GM23338 (cell line): Measurements from ENCODE around the gene MAPK8.

ENCODE experiments used
- EZH2 ChIP-seq: fragments of 200-600 bp; sonication (generic); IDR thresholded peaks from one replicate; pipeline ENCODE4 v1.8.0; 2017; ENCODE audit warnings: antibody characterized with exemption, mild to moderate bottlenecking, low read depth; ENCODE audit not compliant: unreplicated experiment
- EZH2phosphoT487 ChIP-seq: fragments of 200-600 bp; sonication (generic); IDR thresholded peaks from one replicate; pipeline ENCODE4 v1.8.1; 2018; ENCODE audit warnings: antibody characterized with exemption; ENCODE audit not compliant: unreplicated experiment
- JUNB ChIP-seq: IDR thresholded peaks from one replicate; pipeline ENCODE4 v1.6.1; 2016; ENCODE audit warnings: antibody characterized with exemption; ENCODE audit not compliant: unreplicated experiment
- POLR2AphosphoS5 ChIP-seq: IDR thresholded peaks from 2 replicates; pipeline ENCODE4 v1.6.1; 2016; ENCODE audit warnings: antibody characterized with exemption, low read depth
- ZNF331 ChIP-seq: fragments of 250-450 bp; sonication (Bioruptor Pico); IDR thresholded peaks from 2 replicates; pipeline ENCODE4 v1.5.0; 2020; ENCODE audit warnings: low read depth, mild to moderate bottlenecking, moderate library complexity
- TF ChIP-seq, protein P1 (sequence below), 2 experiments: fragments of 200-600 bp in 1 of 2; sonication (generic) in 1 of 2; conservative IDR thresholded peaks; 2 replicates each; pipeline versions ENCODE4 v1.5.1 to v1.6.1; 2016 to 2017; ENCODE audit warnings: antibody characterized with exemption in 2 of 2, low read depth in 2 of 2, mild to moderate bottlenecking in 2 of 2, moderate library complexity in 1 of 2
- TF ChIP-seq, protein P2 (sequence below): IDR thresholded peaks from one replicate; pipeline ENCODE4 v1.6.1; 2018; ENCODE audit warnings: antibody characterized with exemption; ENCODE audit not compliant: unreplicated experiment
- TF ChIP-seq, protein P3 (sequence below): IDR thresholded peaks from 2 replicates; pipeline ENCODE4 v1.6.1; 2016; ENCODE audit warnings: antibody characterized with exemption

DNA sequence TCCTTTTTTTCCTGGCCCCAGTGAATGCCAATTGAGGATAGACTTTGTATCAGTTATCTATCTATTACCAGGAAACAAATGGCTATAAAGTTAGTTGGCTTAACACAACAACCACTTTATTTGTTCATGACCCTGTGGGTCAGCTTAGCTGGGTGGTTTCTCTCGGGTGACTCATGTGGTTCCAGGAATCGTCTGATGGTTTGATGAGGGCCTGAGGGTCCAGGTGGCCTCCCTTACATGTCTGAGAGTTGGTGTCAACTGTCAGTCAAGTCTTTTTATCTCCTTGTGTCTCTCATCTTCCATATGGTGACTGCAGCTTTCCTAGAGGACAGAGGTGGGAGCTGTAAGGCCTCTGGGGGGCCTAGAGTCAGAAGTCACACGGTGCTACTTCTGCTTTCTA is 15.3 kb upstream of the MAPK8 start:
- TF ChIP-seq, protein P1, sequence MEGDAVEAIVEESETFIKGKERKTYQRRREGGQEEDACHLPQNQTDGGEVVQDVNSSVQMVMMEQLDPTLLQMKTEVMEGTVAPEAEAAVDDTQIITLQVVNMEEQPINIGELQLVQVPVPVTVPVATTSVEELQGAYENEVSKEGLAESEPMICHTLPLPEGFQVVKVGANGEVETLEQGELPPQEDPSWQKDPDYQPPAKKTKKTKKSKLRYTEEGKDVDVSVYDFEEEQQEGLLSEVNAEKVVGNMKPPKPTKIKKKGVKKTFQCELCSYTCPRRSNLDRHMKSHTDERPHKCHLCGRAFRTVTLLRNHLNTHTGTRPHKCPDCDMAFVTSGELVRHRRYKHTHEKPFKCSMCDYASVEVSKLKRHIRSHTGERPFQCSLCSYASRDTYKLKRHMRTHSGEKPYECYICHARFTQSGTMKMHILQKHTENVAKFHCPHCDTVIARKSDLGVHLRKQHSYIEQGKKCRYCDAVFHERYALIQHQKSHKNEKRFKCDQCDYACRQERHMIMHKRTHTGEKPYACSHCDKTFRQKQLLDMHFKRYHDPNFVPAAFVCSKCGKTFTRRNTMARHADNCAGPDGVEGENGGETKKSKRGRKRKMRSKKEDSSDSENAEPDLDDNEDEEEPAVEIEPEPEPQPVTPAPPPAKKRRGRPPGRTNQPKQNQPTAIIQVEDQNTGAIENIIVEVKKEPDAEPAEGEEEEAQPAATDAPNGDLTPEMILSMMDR (conservative IDR thresholded peaks at IDR 0.05; ENCODE audit: low read depth in 2 of 2) = no peak
- TF ChIP-seq EZH2phosphoT487 = no peak
- TF ChIP-seq, protein P2, sequence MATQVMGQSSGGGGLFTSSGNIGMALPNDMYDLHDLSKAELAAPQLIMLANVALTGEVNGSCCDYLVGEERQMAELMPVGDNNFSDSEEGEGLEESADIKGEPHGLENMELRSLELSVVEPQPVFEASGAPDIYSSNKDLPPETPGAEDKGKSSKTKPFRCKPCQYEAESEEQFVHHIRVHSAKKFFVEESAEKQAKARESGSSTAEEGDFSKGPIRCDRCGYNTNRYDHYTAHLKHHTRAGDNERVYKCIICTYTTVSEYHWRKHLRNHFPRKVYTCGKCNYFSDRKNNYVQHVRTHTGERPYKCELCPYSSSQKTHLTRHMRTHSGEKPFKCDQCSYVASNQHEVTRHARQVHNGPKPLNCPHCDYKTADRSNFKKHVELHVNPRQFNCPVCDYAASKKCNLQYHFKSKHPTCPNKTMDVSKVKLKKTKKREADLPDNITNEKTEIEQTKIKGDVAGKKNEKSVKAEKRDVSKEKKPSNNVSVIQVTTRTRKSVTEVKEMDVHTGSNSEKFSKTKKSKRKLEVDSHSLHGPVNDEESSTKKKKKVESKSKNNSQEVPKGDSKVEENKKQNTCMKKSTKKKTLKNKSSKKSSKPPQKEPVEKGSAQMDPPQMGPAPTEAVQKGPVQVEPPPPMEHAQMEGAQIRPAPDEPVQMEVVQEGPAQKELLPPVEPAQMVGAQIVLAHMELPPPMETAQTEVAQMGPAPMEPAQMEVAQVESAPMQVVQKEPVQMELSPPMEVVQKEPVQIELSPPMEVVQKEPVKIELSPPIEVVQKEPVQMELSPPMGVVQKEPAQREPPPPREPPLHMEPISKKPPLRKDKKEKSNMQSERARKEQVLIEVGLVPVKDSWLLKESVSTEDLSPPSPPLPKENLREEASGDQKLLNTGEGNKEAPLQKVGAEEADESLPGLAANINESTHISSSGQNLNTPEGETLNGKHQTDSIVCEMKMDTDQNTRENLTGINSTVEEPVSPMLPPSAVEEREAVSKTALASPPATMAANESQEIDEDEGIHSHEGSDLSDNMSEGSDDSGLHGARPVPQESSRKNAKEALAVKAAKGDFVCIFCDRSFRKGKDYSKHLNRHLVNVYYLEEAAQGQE = no peak
- no peak for TF ChIP-seq EZH2
- TF ChIP-seq, protein P3, sequence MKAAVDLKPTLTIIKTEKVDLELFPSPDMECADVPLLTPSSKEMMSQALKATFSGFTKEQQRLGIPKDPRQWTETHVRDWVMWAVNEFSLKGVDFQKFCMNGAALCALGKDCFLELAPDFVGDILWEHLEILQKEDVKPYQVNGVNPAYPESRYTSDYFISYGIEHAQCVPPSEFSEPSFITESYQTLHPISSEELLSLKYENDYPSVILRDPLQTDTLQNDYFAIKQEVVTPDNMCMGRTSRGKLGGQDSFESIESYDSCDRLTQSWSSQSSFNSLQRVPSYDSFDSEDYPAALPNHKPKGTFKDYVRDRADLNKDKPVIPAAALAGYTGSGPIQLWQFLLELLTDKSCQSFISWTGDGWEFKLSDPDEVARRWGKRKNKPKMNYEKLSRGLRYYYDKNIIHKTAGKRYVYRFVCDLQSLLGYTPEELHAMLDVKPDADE = no peak
- no peak for TF ChIP-seq POLR2AphosphoS5
- TF ChIP-seq JUNB = no peak
- TF ChIP-seq ZNF331 (CRISPR knock-in tag) = no peak
